HEK293T (cell line): ENCODE data around the gene TMEM161B.

Source experiments
- BHLHE40 ChIP-seq: fragments of 450-650 bp; IDR thresholded peaks from 2 replicates; pipeline ENCODE4 v1.6.1; 2016; ENCODE audit warnings: mild to moderate bottlenecking, moderate library complexity, borderline replicate concordance
- ELF4 ChIP-seq: fragments of 450-650 bp; IDR thresholded peaks from 2 replicates; pipeline ENCODE4 v1.6.1; 2017; ENCODE audit warnings: antibody characterized with exemption
- FOXA1 ChIP-seq: fragments of 450-650 bp; IDR thresholded peaks from 2 replicates; pipeline ENCODE4 v1.6.1; 2016; ENCODE audit warnings: mild to moderate bottlenecking
- FOXK2 ChIP-seq: fragments of 450-650 bp; IDR thresholded peaks from 2 replicates; pipeline ENCODE4 v1.6.1; 2016; ENCODE audit warnings: mild to moderate bottlenecking
- FOXM1 ChIP-seq: fragments of 450-650 bp; IDR thresholded peaks from 2 replicates; pipeline ENCODE4 v1.6.1; 2017; ENCODE audit warnings: mild to moderate bottlenecking, borderline replicate concordance
- HDGF ChIP-seq: fragments of 450-650 bp; IDR thresholded peaks from 2 replicates; pipeline ENCODE4 v1.6.1; 2017; ENCODE audit warnings: antibody characterized with exemption, borderline replicate concordance
- L3MBTL2 ChIP-seq: fragments of 450-650 bp; conservative IDR thresholded peaks from 2 replicates; pipeline ENCODE4 v1.6.1; 2016; ENCODE audit warnings: mild to moderate bottlenecking
- NFRKB ChIP-seq: fragments of 450-650 bp; IDR thresholded peaks from 2 replicates; pipeline ENCODE4 v1.6.1; 2016; ENCODE audit warnings: mild to moderate bottlenecking, moderate library complexity
- PKNOX1 ChIP-seq: fragments of 450-650 bp; IDR thresholded peaks from 2 replicates; pipeline ENCODE4 v1.6.1; 2016
- SP1 ChIP-seq: fragments of 450-650 bp; IDR thresholded peaks from 2 replicates; pipeline ENCODE4 v1.6.1; 2017
- SUZ12 ChIP-seq: fragments of 450-650 bp; IDR thresholded peaks from 2 replicates; pipeline ENCODE4 v1.6.1; 2016; ENCODE audit warnings: mild to moderate bottlenecking
- TARDBP ChIP-seq: fragments of 450-650 bp; IDR thresholded peaks from 2 replicates; pipeline ENCODE4 v1.6.1; 2016

DNA sequence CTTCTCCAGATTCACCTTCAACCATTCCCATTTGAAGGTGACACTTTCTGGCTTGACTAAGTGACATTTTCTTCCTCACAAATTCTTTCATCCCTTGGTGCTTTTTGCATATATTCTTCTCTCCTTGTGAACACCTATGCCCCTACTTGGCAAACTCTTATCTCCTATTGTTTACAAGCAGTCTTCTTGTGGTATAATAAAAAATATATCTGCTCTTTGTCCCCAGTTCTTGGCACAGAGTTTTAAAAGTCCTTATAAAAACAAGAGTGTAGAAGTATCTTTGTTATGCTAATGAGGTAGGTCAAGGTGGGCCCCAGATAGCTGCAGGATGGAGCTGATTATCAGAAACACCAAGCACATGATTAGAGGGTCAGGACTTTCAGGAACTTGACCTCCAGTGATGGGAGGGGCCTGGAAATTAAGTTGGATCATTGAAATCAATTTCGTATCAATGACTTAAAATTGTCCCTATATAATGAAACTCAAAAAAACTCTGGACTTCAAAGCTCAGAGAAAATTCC lies 38.0 kb downstream of the TMEM161B start:
- TF ChIP-seq FOXM1 (no peak), L3MBTL2 (no peak), TARDBP (no peak), NFRKB (no peak), PKNOX1 (no peak), FOXK2 (no peak), FOXA1 (no peak), ELF4 (no peak), BHLHE40 (no peak), SUZ12 (no peak), SP1 (no peak), HDGF (no peak)
